ENCODE data around the gene GPR62.

Gene GPR62

GRCh38 chr3:51938780-51939425 is 16.3 kb upstream of the GPR62 start:
- DNase-seq: no peak

GRCh38 chr3:51940648-51941462 is 14.3 kb upstream of the GPR62 start:
- DNase-seq: no peak

GRCh38 chr3:51941463-51941797 is 13.8 kb upstream of the GPR62 start:
- no peak for DNase-seq

GRCh38 chr3:51941798-51942602 is 13.2 kb upstream of the GPR62 start, which contains the start of the genes PARP3 and RRP9:
PARP3 (plus strand) TSS chr3:51942363; CDS start chr3:51943356, 993 bp downstream.
RRP9 (minus strand) TSS chr3:51941904; CDS start chr3:51941867, 37 bp downstream.
- DNase-seq: peak; percentile 92 to 100 (median 99)

- DNase-seq: peak in 2 of 14 donors; percentile 45 to 66
These were observed 12.4 kb upstream of the GPR62 start for GRCh38 chr3:51942603-51943450.

GRCh38 chr3:51943451-51944391 is 11.5 kb upstream of the GPR62 start:
- no peak for DNase-seq

GRCh38 chr3:51944451-51945021 is 10.6 kb upstream of the GPR62 start:
- no peak for DNase-seq

- no peak for DNase-seq
These were observed 9.9 kb upstream of the GPR62 start for GRCh38 chr3:51945031-51945840.

- DNase-seq: no peak
These were observed 9.1 kb upstream of the GPR62 start for GRCh38 chr3:51945926-51946705.

- DNase-seq: no peak
These were observed 8.4 kb upstream of the GPR62 start for GRCh38 chr3:51946796-51947195.

- DNase-seq: no peak
These were observed 7.8 kb upstream of the GPR62 start for GRCh38 chr3:51947215-51947900.

- DNase-seq: no peak
These were observed 7.1 kb upstream of the GPR62 start for GRCh38 chr3:51948016-51948580.

- DNase-seq: no peak
These were observed 6.1 kb upstream of the GPR62 start for GRCh38 chr3:51949121-51949520.

GRCh38 chr3:51950899-51951298 is 4.3 kb upstream of the GPR62 start:
- no peak for DNase-seq

- no peak for DNase-seq
These were observed 1.7 kb upstream of the GPR62 start for GRCh38 chr3:51953445-51953844.

GRCh38 chr3:51954105-51954504 is 1.1 kb upstream of the GPR62 start:
- no peak for DNase-seq

GRCh38 chr3:51954713-51955112 is 468 bp upstream of the GPR62 start:
- no peak for DNase-seq
